Cardiac fibroblast (primary cell): Measurements from ENCODE around the gene SLC6A12.

ENCODE experiments used
- DNase-seq, 2 donors: peaks; one replicate each; pipeline versions ENCODE4 v3.0.0 to v3.0.0-alpha.2; 2010; ENCODE audit warnings: low read depth in 2 of 2
- H3K4me3 ChIP-seq, 2 donors: replicated peaks in 1 of 2; 1 replicate in 1 of 2; 2 replicates in 1 of 2; pipeline ENCODE4 v1.5.1; 2011; ENCODE audit warnings: low read depth in 2 of 2, low read length in 2 of 2, mild to moderate bottlenecking in 2 of 2, moderate library complexity in 1 of 2
- TF ChIP-seq, protein P1 (sequence below): IDR thresholded peaks from one replicate; pipeline ENCODE4 v1.5.1; 2011; ENCODE audit warnings: low read depth, mild to moderate bottlenecking, low read length, inconsistent platforms

Gene SLC6A12

DNA sequence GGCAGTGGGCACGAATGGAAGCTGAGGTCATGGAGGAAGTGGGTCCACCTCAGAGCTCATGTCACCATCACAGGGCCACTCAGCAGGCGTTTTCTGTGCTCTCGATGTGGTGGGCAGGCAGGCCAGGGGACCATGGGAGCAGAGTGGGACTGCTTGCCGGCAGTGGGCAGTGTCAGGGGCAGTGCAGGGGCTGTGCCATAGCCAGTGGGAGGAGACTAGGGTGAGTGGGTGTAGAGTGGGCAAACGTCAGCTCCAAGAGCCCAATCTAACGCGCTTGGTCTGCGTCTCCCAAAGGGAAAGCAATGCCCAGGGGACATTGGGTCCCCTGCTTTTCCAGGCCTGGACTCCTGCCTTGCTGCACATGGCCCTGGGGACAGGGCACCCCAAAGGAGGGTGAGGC is 58.3 kb downstream of the SLC6A12 start:
- TF ChIP-seq, protein P1, sequence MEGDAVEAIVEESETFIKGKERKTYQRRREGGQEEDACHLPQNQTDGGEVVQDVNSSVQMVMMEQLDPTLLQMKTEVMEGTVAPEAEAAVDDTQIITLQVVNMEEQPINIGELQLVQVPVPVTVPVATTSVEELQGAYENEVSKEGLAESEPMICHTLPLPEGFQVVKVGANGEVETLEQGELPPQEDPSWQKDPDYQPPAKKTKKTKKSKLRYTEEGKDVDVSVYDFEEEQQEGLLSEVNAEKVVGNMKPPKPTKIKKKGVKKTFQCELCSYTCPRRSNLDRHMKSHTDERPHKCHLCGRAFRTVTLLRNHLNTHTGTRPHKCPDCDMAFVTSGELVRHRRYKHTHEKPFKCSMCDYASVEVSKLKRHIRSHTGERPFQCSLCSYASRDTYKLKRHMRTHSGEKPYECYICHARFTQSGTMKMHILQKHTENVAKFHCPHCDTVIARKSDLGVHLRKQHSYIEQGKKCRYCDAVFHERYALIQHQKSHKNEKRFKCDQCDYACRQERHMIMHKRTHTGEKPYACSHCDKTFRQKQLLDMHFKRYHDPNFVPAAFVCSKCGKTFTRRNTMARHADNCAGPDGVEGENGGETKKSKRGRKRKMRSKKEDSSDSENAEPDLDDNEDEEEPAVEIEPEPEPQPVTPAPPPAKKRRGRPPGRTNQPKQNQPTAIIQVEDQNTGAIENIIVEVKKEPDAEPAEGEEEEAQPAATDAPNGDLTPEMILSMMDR = no peak
- H3K4me3 ChIP-seq = no peak overlapping the region
- no peak for DNase-seq

DNA sequence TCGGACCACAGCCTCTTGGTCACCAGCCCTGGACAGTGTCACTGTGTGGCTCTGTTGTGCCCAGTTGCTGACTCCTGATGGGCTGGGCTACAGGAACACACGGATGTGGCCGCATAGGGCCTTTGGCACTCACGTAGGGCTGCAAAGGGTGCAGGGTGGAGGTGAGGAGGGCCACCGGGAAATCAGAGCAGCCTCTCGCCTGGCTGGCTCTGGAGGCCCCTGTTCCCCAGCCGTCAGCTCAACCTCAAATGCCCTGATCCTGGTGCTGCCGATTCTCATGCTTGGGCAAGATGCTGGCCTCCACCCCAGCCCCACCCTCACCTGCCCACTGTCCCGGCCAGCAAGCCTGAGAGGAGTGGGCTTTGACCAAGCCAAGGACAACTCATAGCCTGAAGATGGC is 59.0 kb downstream of the SLC6A12 start:
- no peak overlapping the region for H3K4me3 ChIP-seq
- TF ChIP-seq, protein P1 = no peak
- no peak for DNase-seq

DNA sequence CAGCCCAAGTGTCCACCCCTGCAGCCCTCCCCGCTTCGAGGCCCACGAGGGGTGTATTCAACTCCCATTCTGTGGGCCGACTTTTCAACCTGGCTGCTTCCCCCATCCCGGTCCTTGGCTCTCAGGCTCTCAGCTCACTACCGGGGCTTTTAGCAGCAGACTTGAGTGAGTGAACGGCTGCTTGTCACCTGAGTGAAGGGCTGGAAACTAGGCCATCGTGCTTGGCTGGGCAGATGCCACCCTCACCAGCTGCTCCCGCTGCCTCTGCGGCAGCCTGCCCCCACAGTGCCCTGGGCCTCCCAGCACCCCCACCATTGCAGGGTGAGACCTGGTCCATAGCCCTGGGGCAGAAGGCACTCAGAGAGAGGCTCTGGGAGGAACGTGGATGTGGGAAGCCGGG is 59.9 kb downstream of the SLC6A12 start:
- TF ChIP-seq, protein P1 = no peak
- DNase-seq = no peak
- H3K4me3 ChIP-seq = no peak overlapping the region

DNA sequence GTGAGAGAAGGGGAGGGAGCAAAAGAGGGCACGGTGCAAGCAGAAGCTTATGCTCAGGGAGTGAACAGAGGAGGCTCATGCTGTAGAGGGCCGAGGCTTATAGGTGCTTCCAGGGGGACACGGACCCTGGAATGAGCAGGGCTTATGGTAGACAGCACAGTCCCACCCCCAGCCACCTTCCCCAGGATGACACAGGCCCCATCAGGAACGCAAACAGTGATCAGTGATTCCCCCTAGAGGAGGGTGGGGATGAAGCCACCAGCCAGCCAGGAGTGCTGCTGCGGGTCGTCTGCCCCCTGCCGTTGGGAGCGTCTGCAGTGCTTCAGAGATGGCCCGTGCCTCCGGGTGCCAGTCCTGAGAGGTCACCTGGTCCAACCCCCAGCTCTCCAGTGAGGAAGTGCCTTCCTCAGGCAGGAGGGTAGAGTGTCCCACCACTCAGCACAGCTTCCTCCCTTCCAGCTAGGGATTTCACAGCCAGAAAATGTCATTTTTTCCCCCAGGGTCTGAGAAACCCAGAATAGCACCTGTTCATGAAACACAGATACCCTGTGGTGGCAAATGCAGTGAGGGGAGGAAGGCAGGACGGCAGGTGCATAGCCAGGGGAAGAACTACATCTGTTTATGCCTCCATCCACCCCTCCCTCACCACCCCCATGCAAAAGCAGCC is 60.7 kb downstream of the SLC6A12 start:
- TF ChIP-seq, protein P1 = peak; percentile 72
- H3K4me3 ChIP-seq = no peak overlapping the region
- peak; percentile 41 to 48 for DNase-seq

DNA sequence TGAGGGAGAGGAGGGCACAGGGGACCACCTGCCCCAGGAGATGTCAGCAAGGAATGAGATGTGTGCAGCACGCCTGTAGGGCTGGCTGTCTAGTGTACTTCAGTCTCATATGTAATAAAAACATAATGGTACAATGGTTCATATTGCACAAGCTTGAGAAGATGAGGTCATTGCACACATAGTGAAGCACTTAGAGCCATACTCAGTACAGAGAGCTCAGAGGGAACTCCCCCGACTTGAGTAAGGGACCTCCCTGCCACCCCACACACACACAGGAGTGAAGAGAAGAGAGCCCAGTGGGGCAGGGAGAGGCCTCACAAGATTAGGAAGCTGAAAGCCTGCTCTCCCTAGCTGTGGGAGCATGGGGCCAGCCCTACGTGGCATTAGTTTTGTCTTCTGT is 61.5 kb downstream of the SLC6A12 start:
- TF ChIP-seq, protein P1 = no peak
- no peak overlapping the region for H3K4me3 ChIP-seq
- DNase-seq = peak; percentile 6 to 62

DNA sequence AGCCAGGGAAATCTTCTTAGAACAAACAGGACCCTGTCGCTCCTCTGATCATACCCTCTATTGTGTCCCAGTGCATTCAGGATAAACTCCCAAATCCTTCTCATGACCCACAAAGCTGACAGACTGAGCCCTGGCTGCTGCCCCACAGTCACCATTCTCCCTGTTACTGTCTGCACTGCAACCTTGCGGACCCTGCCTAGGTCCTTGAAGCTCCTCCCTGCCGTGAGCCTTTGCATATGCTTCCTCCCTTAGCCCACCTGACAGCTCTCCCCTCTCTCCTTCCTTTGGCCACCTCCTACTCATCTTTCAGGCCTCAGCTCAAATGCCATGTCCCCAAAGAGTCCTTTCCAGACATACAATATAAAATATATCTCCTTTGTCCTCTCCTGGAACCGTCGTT is 62.4 kb downstream of the SLC6A12 start:
- TF ChIP-seq, protein P1 = no peak
- no peak for DNase-seq
- H3K4me3 ChIP-seq = no peak overlapping the region
